Vagina (tissue), 2 donors: ENCODE measurements around the gene ZNF207.

ENCODE experiments used
- CTCF ChIP-seq, 3 experiments: fragments of 450-650 bp in 2 of 3; fragments of 200-600 bp in 1 of 3; sonication (generic) in 1 of 3; IDR thresholded peaks; one replicate each; pipeline ENCODE4 v1.5.1; 2017 to 2019; ENCODE audit warnings: antibody characterized with exemption in 3 of 3, mild to moderate bottlenecking in 2 of 3, moderate library complexity in 2 of 3
- POLR2A ChIP-seq, 2 donors: fragments of 450-650 bp; IDR thresholded peaks; one replicate each; pipeline ENCODE4 v1.6.1; 2017; ENCODE audit warnings: antibody characterized with exemption in 2 of 2, mild to moderate bottlenecking in 2 of 2, moderate library complexity in 2 of 2
- POLR2AphosphoS5 ChIP-seq, 2 donors: sonication (generic); formaldehyde crosslinking; IDR thresholded peaks; one replicate each; pipeline ENCODE4 v1.9.0; 2017; ENCODE audit warnings: antibody characterized with exemption in 2 of 2, mild to moderate bottlenecking in 2 of 2, low read depth in 1 of 2; ENCODE audit not compliant: insufficient read depth in 1 of 2

- TF ChIP-seq POLR2A (IDR thresholded peaks at IDR 0.05) = no peak
- TF ChIP-seq CTCF (IDR thresholded peaks at IDR 0.05) = no peak
- TF ChIP-seq POLR2AphosphoS5 (IDR thresholded peaks at IDR 0.05; ENCODE audit: insufficient read depth in 1 of 2, low read depth in 1 of 2) = no peak
These were observed 20.5 kb downstream of the ZNF207 start for GRCh38 chr17:32370426-32370825.
